Measurements from ENCODE around the gene ZNF174.

The ZNF174 gene

GRCh38 chr16:3400779-3401688 lies at the start of gene ZNF174, which contains the start of gene ZSCAN32:
Gene ZNF174, plus strand, starts transcription at chr16:3401215. Its CDS starts 790 bp downstream, at chr16:3402005.
Gene ZSCAN32, minus strand, starts transcription at chr16:3401004. Its CDS starts 3,447 bp downstream, at chr16:3397557.
- FAIRE-seq = peak; percentile 49

GRCh38 chr16:3355589-3355988 lies 45.4 kb upstream of the ZNF174 start, which contains the start of gene OR2C1:
Gene OR2C1, plus strand, starts transcription at chr16:3355889. Its CDS starts 52 bp downstream, at chr16:3355941.
- FAIRE-seq = no peak

- no peak for FAIRE-seq
These were observed 44.9 kb upstream of the ZNF174 start for GRCh38 chr16:3356118-3356517.

GRCh38 chr16:3358871-3359270 lies 42.1 kb upstream of the ZNF174 start:
- no peak for FAIRE-seq

- FAIRE-seq = no peak
These were observed 38.1 kb upstream of the ZNF174 start for GRCh38 chr16:3362931-3363330.

GRCh38 chr16:3363793-3364192 lies 37.2 kb upstream of the ZNF174 start:
- FAIRE-seq = no peak

- peak; percentile 82 for FAIRE-seq
These were observed 36.1 kb upstream of the ZNF174 start for GRCh38 chr16:3364774-3365427.

- no peak for FAIRE-seq
These were observed 31.9 kb upstream of the ZNF174 start for GRCh38 chr16:3369073-3369472.

GRCh38 chr16:3375680-3376079 lies 25.3 kb upstream of the ZNF174 start:
- FAIRE-seq = no peak

GRCh38 chr16:3377917-3378316 lies 23.1 kb upstream of the ZNF174 start:
- FAIRE-seq = no peak

GRCh38 chr16:3383045-3383448 lies 18.0 kb upstream of the ZNF174 start:
- no peak for FAIRE-seq

- no peak for FAIRE-seq
These were observed 12.7 kb upstream of the ZNF174 start for GRCh38 chr16:3388325-3388724.

- FAIRE-seq = no peak
These were observed 11.2 kb upstream of the ZNF174 start for GRCh38 chr16:3389663-3390338.

- no peak for FAIRE-seq
These were observed 603 bp upstream of the ZNF174 start for GRCh38 chr16:3400446-3400778.

- no peak for FAIRE-seq
These were observed 843 bp downstream of the ZNF174 start for GRCh38 chr16:3401719-3402397.

- no peak for FAIRE-seq
These were observed 7.7 kb downstream of the ZNF174 start for GRCh38 chr16:3408561-3409197.

GRCh38 chr16:3413730-3414379 lies 12.8 kb downstream of the ZNF174 start:
- no peak for FAIRE-seq

GRCh38 chr16:3431779-3432219 lies 30.8 kb downstream of the ZNF174 start:
- no peak for FAIRE-seq

GRCh38 chr16:3434373-3434772 lies 33.4 kb downstream of the ZNF174 start:
- FAIRE-seq = no peak

- FAIRE-seq = no peak
These were observed 38.6 kb downstream of the ZNF174 start for GRCh38 chr16:3439637-3440036.
